ENCODE results near the gene TP73.

Gene TP73

GRCh38 chr1:3698660-3699408 is 46.5 kb downstream of the TP73 start:
- CTCF ChIA-PET: interaction anchor here (0.7 kb wide), 2 partner anchors 22 to 29 kb away, joined by 3 read pairs; no protein-coding TSS in a partner anchor
- DNase-seq (ENCODE audit: low spot score): peak; percentile 92

DNA sequence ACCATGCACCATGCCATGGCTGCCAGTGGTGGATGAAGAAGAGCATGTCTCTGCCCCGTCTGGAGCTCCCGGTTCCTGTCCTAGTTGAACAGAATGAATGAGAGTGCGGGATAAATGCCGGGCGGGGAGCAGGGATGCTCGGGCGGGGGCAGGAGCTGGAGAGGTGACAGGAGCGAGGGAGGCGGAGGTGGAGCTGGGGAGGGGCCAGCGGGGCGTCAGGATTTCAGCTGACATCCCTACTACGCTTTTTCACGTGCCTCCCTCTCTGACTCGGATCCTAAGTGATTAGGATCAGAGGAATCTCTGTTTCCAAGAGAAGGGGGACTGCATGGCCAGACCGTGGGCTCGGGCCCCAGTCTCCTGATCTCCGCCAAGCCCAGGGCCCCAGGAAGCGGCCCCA is 47.3 kb downstream of the TP73 start:
- H3K27ac ChIP-seq: peak overlapping the region; percentile 100
- CTCF ChIA-PET: interaction anchor here (0.7 kb wide), 1 partner anchor 28 kb away, joined by 3 read pairs; no protein-coding TSS in a partner anchor
- DNase-seq (ENCODE audit: low spot score): no peak
- POLR2A ChIA-PET (ENCODE audit: low non-redundant PET): no interaction called here
- TF ChIP-seq CTCF (conservative IDR thresholded peaks at IDR 0.05; ENCODE audit: low read depth): no peak

More at GRCh38 chr1:3698660-3699408, 46.5 kb downstream of the TP73 start:
- POLR2A ChIA-PET (ENCODE audit: low non-redundant PET): no interaction called here
- no peak for TF ChIP-seq CTCF (conservative IDR thresholded peaks at IDR 0.05; ENCODE audit: low read depth)
- H3K27ac ChIP-seq: peak overlapping the region; percentile 100

- H3K27ac ChIP-seq: peak overlapping the region; percentile 100
- no peak for TF ChIP-seq CTCF (conservative IDR thresholded peaks at IDR 0.05; ENCODE audit: low read depth)
- ChIA-PET POLR2A (ENCODE audit: low non-redundant PET) (no interaction called here), CTCF (interaction anchor here (1.6 kb wide), 1 partner anchor 24 kb away, joined by 5 read pairs; no protein-coding TSS in a partner anchor)
- no peak for DNase-seq (ENCODE audit: low spot score)
Observed at GRCh38 chr1:3700631-3701030, 48.3 kb downstream of the TP73 start.

DNA sequence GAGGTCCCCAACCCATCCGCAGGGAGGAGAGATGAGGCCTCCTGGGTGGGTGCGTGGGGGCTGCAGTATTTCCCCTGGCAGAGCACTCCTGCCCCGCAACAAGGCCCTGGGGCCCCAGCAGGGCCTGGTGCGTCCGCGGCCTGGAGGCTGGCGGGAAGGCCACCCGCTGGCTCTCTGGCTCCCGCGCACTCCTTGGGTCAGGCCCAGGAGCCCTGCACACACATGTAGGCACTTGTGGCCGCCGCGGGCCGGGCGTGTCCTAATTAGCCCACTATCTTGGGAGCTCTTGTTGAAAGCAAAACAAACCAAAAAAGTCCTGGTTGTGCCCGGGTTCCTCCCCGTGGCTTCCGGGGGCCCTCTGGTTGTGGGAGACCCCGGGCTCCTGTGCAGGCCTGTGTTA is 50.2 kb downstream of the TP73 start:
- ChIA-PET CTCF (interaction anchor here (0.6 to 1.6 kb wide), 6 partner anchors 9 to 56 kb away, joined by 3 to 10 read pairs (median 4); no protein-coding TSS in a partner anchor), POLR2A (ENCODE audit: low non-redundant PET) (no interaction called here)
- peak overlapping the region; percentile 100 for H3K27ac ChIP-seq
- no peak for DNase-seq (ENCODE audit: low spot score)
- TF ChIP-seq CTCF (conservative IDR thresholded peaks at IDR 0.05; ENCODE audit: low read depth): no peak

DNA sequence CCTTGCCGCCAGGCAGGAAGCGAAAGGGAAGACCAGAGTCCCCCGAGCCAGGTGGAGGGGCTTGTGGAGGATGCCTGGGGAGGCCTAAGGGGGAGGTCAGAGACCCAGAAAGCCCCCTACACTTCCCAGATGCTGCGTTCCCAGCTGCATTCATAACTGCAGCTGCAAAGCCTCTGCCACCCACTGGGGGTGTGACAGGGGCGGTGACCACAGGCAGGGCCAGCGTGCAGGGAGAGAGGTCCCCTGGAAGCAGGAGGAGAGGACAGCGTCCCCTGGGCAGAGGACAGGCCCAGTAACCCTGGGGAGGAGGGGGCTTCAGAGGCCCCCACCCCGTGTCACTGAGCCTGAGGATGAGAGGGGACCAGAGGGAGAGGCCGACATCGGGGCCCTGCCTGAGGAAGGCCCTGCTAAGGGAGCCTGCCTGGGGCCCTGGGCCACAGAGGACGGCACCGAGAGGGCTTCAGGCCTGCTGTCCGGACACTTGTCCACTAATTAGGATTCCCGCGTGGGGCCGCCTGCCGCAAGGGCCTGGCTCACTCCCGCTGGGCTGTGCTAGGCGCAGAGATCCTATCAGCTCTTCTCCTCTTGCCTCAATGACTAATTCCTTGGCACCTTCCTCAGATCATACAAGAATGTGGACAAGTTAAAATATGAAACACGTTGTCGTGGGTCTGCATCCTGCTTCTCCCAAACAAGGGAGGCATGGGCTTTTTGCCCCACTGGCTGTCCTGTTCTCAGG is 50.8 kb downstream of the TP73 start:
- no peak for DNase-seq (ENCODE audit: low spot score)
- POLR2A ChIA-PET (ENCODE audit: low non-redundant PET): no interaction called here
- CTCF ChIA-PET: interaction anchor here (0.6 to 1.6 kb wide), 6 partner anchors 8 to 1407 kb away, joined by 3 to 10 read pairs (median 4); no protein-coding TSS in a partner anchor
- peak overlapping the region; percentile 100 for H3K27ac ChIP-seq
- peak; percentile 27; the same call in 1 of the 2 replicates for TF ChIP-seq CTCF (conservative IDR thresholded peaks at IDR 0.05; ENCODE audit: low read depth)

GRCh38 chr1:3703786-3704371 is 51.6 kb downstream of the TP73 start:
- POLR2A ChIA-PET (ENCODE audit: low non-redundant PET): no interaction called here
- CTCF ChIA-PET: interaction anchor here (0.7 to 1.6 kb wide), 2 partner anchors 19 to 1407 kb away, joined by 3 to 6 read pairs; no protein-coding TSS in a partner anchor
- peak overlapping the region; percentile 100 for H3K27ac ChIP-seq
- no peak for TF ChIP-seq CTCF (conservative IDR thresholded peaks at IDR 0.05; ENCODE audit: low read depth)
- DNase-seq (ENCODE audit: low spot score): no peak

Measured in RWPE1 (cell line).